Nephron (organoid): ENCODE data around the gene SRP19.

Source experiments
- H3K27ac Mint-ChIP-seq, 3 experiments: 2 replicates each; pipeline ENCODE4 v1.8.0; 2020; ENCODE audit warnings: mixed read lengths in 3 of 3, mild to moderate bottlenecking in 2 of 3, moderate library complexity in 1 of 3
- H3K27me3 Mint-ChIP-seq: 2 replicates; pipeline ENCODE4 v1.8.0; 2021; ENCODE audit warnings: low read depth, mild to moderate bottlenecking, moderate library complexity, mixed read lengths
- H3K36me3 Mint-ChIP-seq: 2 replicates; pipeline ENCODE4 v1.8.0; 2020; ENCODE audit warnings: low read depth, mixed read lengths
- H3K4me1 Mint-ChIP-seq: 2 replicates; pipeline ENCODE4 v1.8.0; 2020; ENCODE audit warnings: mixed read lengths
- H3K4me3 Mint-ChIP-seq, 3 experiments: 2 replicates each; pipeline ENCODE4 v1.8.0; 2020; ENCODE audit warnings: mild to moderate bottlenecking in 3 of 3, mixed read lengths in 3 of 3, moderate library complexity in 2 of 3
- H3K9me3 Mint-ChIP-seq: 2 replicates; pipeline ENCODE4 v1.8.0; 2020; ENCODE audit warnings: mixed read lengths
- CTCF ChIP-seq, 3 experiments: fragments of 200-600 bp; sonication (generic); IDR thresholded peaks; one replicate each; pipeline ENCODE4 v1.5.0; 2021; ENCODE audit warnings: antibody characterized with exemption in 3 of 3; ENCODE audit not compliant: unreplicated experiment in 3 of 3

Gene SRP19

DNA sequence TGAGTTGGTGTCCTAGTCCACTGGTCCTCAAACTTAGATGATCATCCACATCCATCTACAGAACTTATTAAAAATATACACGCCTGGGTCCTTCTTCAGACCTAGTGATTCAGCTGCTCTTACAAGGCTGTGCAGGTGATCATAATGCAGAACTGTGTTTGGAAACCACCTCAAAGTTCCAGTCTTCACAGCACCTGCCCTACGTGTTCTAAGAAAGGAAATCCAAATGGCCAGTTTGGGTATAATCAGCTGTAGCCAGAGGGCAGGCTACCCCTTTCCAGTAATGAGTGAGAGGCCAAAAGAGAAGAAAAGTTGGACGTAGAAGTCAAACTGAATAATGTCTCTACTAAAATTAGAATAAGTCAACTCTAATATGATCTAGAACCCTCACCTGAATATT, 45.5 kb downstream of the SRP19 start:
- no peak for TF ChIP-seq CTCF (IDR thresholded peaks at IDR 0.05; ENCODE audit: unreplicated experiment in 3 of 3)
- H3K36me3 Mint-ChIP-seq = peaks cover 52% of the 10 kb centered on the region

GRCh38 chr5:112907166-112907631, 46.1 kb downstream of the SRP19 start:
- Mint-ChIP-seq H3K4me3 (no peak overlapping the region), H3K27ac (no peak overlapping the region), H3K27me3 (no peaks in the 10 kb centered on the region), H3K4me1 (peaks cover 5% of the 10 kb centered on the region), H3K36me3 (peaks cover 52% of the 10 kb centered on the region), H3K9me3 (no peaks in the 10 kb centered on the region)
- TF ChIP-seq CTCF (IDR thresholded peaks at IDR 0.05; ENCODE audit: unreplicated experiment in 3 of 3) = no peak

More for the DNA sequence above, 45.5 kb downstream of the SRP19 start:
- no peak overlapping the region for H3K27ac Mint-ChIP-seq
- H3K27me3 Mint-ChIP-seq = no peaks in the 10 kb centered on the region
- H3K9me3 Mint-ChIP-seq = no peaks in the 10 kb centered on the region
- peaks cover 5% of the 10 kb centered on the region for H3K4me1 Mint-ChIP-seq
- no peak overlapping the region for H3K4me3 Mint-ChIP-seq

GRCh38 chr5:112908854-112909253, 47.8 kb downstream of the SRP19 start:
- Mint-ChIP-seq H3K4me1 (peaks cover 5% of the 10 kb centered on the region), H3K9me3 (no peaks in the 10 kb centered on the region), H3K4me3 (no peak overlapping the region), H3K36me3 (peaks cover 54% of the 10 kb centered on the region), H3K27ac (no peak overlapping the region), H3K27me3 (no peaks in the 10 kb centered on the region)
- TF ChIP-seq CTCF (IDR thresholded peaks at IDR 0.05; ENCODE audit: unreplicated experiment in 3 of 3) = no peak

- no peaks in the 10 kb centered on the region for H3K27me3 Mint-ChIP-seq
- H3K27ac Mint-ChIP-seq = no peak overlapping the region
- H3K36me3 Mint-ChIP-seq = peaks cover 56% of the 10 kb centered on the region
- H3K4me3 Mint-ChIP-seq = no peak overlapping the region
- no peak for TF ChIP-seq CTCF (IDR thresholded peaks at IDR 0.05; ENCODE audit: unreplicated experiment in 3 of 3)
- H3K9me3 Mint-ChIP-seq = no peaks in the 10 kb centered on the region
- peaks cover 5% of the 10 kb centered on the region for H3K4me1 Mint-ChIP-seq
Observed at GRCh38 chr5:112910529-112910928, 49.4 kb downstream of the SRP19 start.

DNA sequence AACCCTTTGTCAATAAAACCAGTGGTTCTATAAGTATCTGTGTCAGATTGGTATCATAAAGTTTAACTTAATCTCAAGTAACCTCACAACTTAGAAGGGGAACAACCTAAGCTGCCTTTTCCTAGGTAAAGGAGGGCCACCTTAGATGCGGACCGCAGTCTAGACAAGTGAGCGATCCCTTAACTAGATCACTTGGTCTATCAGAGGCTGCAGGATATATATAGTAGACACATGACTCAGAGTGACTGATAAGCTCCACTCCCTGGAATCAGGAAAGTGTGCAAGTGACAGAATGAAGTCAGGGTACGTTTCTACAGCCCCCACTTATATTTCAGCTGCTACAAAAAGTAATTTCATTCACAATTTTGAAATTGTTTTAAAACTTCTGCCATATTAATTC, 53.5 kb downstream of the SRP19 start:
- no peak overlapping the region for H3K4me3 Mint-ChIP-seq
- H3K4me1 Mint-ChIP-seq = peaks cover 15% of the 10 kb centered on the region
- H3K9me3 Mint-ChIP-seq = no peaks in the 10 kb centered on the region
- H3K27ac Mint-ChIP-seq = no peak overlapping the region
- TF ChIP-seq CTCF (IDR thresholded peaks at IDR 0.05; ENCODE audit: unreplicated experiment in 3 of 3) = no peak
- peaks cover 62% of the 10 kb centered on the region for H3K36me3 Mint-ChIP-seq
- H3K27me3 Mint-ChIP-seq = no peaks in the 10 kb centered on the region

GRCh38 chr5:112915831-112916230, 54.7 kb downstream of the SRP19 start:
- Mint-ChIP-seq H3K36me3 (peaks cover 53% of the 10 kb centered on the region), H3K4me3 (no peak overlapping the region), H3K27me3 (no peaks in the 10 kb centered on the region), H3K4me1 (peaks cover 24% of the 10 kb centered on the region), H3K9me3 (no peaks in the 10 kb centered on the region), H3K27ac (no peak overlapping the region)
- no peak for TF ChIP-seq CTCF (IDR thresholded peaks at IDR 0.05; ENCODE audit: unreplicated experiment in 3 of 3)
